SU-DHL-6 (cell line): ENCODE results near the gene FAM184B.

Experiments used
- H2AFZ ChIP-seq: fragments of 200-600 bp; sonication (generic); 2 replicates; pipeline ENCODE4 v1.6.1; 2014; ENCODE audit warnings: low read depth, mild to moderate bottlenecking, moderate library complexity, mixed read lengths, antibody characterized with exemption, low read length; ENCODE audit not compliant: severe bottlenecking
- H3F3A ChIP-seq: fragments of 200-600 bp; shearing (Covaris generic); 2 replicates; pipeline ENCODE4 v1.6.0; 2016; ENCODE audit warnings: antibody characterized with exemption, mild to moderate bottlenecking; ENCODE audit not compliant: insufficient read depth
- H3K27ac ChIP-seq: fragments of 200-600 bp; sonication (generic); 2 replicates; pipeline ENCODE4 v1.5.1; 2016; ENCODE audit warnings: low read depth, mild to moderate bottlenecking, low read length, moderate library complexity, mixed read lengths
- H3K27me3 ChIP-seq: fragments of 200-600 bp; sonication (generic), shearing (Covaris generic); 2 replicates; pipeline ENCODE4 v1.6.0; 2014; ENCODE audit warnings: mild to moderate bottlenecking, low read length
- H3K36me3 ChIP-seq: fragments of 200-600 bp; sonication (generic); 2 replicates; pipeline ENCODE4 v1.6.1; 2014; ENCODE audit warnings: mild to moderate bottlenecking, low read length, mixed read lengths
- H3K4me2 ChIP-seq: fragments of 300-600, 200-600 bp; shearing (Covaris generic), sonication (generic); 2 replicates; pipeline ENCODE4 v1.6.0; 2014; ENCODE audit warnings: low read length, low read depth, mild to moderate bottlenecking; ENCODE audit not compliant: poor library complexity, severe bottlenecking
- H3K4me3 ChIP-seq: fragments of 200-600 bp; sonication (generic); 2 replicates; pipeline ENCODE4 v1.5.1; 2014; ENCODE audit warnings: antibody characterized with exemption, low read length, mild to moderate bottlenecking, mixed read lengths; ENCODE audit not compliant: insufficient read depth, poor library complexity, severe bottlenecking
- H3K79me2 ChIP-seq: fragments of 200-600 bp; sonication (generic); 2 replicates; pipeline ENCODE4 v1.6.1; 2014; ENCODE audit warnings: mild to moderate bottlenecking, low read length, moderate library complexity; ENCODE audit not compliant: insufficient read depth
- H3K9ac ChIP-seq: fragments of 200-600 bp; sonication (generic); 2 replicates; pipeline ENCODE4 v1.7.0; 2014; ENCODE audit warnings: mild to moderate bottlenecking, low read length
- H3K9me2 ChIP-seq: fragments of 200-600 bp; sonication (generic); replicated peaks from 2 replicates; pipeline ENCODE4 v1.6.1; 2014; ENCODE audit warnings: low read length; ENCODE audit not compliant: insufficient read depth
- H3K9me3 ChIP-seq: fragments of 200-600 bp; sonication (generic); 2 replicates; pipeline ENCODE4 v1.6.1; 2014; ENCODE audit warnings: low read length, mixed read lengths; ENCODE audit not compliant: insufficient read depth
- H4K20me1 ChIP-seq: fragments of 200-600 bp; sonication (generic); 2 replicates; pipeline ENCODE4 v1.6.1; 2014; ENCODE audit warnings: low read depth, mild to moderate bottlenecking, antibody characterized with exemption, low read length, moderate library complexity, mixed read lengths
- CTCF ChIP-seq: fragments of 200-600 bp; sonication (generic); IDR thresholded peaks from one replicate; pipeline ENCODE4 v1.5.1; 2017; ENCODE audit warnings: antibody characterized with exemption, mild to moderate bottlenecking, low read length, moderate library complexity; ENCODE audit not compliant: insufficient read depth, poor library complexity, severe bottlenecking
- EZH2phosphoT487 ChIP-seq: fragments of 200-600 bp; sonication (generic), shearing (Covaris generic); conservative IDR thresholded peaks from 2 replicates; pipeline ENCODE4 v1.6.1; 2018; ENCODE audit warnings: mild to moderate bottlenecking, antibody characterized with exemption, low read length, moderate library complexity, mixed read lengths

The FAM184B gene

GRCh38 chr4:17707671-17708070 is 73.8 kb downstream of the FAM184B start:
- Histone ChIP-seq H3K36me3 (no peaks in the 10 kb centered on the region), H3K27me3 (no peaks in the 10 kb centered on the region), H3K9ac (no peak overlapping the region), H3K9me2 (no peaks in the 10 kb centered on the region), H3K79me2 (no peaks in the 10 kb centered on the region), H3K4me2 (no peak overlapping the region), H3K4me3 (no peak overlapping the region), H3F3A (no peaks in the 10 kb centered on the region), H4K20me1 (no peaks in the 10 kb centered on the region), H3K9me3 (no peaks in the 10 kb centered on the region), H3K27ac (no peak overlapping the region), H2AFZ (no peak overlapping the region)
- no peak for TF ChIP-seq CTCF
- TF ChIP-seq EZH2phosphoT487: no peak

- no peaks in the 10 kb centered on the region for H3K9me2 ChIP-seq
- no peak overlapping the region for H2AFZ ChIP-seq
Observed at GRCh38 chr4:17705107-17705506, 76.3 kb downstream of the FAM184B start.

GRCh38 chr4:17704020-17704650 is 77.3 kb downstream of the FAM184B start:
- Histone ChIP-seq H2AFZ (no peak overlapping the region), H3K27me3 (no peaks in the 10 kb centered on the region), H3K4me3 (no peak overlapping the region), H3K9ac (no peak overlapping the region), H3K36me3 (no peaks in the 10 kb centered on the region), H3F3A (no peaks in the 10 kb centered on the region), H3K9me2 (no peaks in the 10 kb centered on the region), H3K4me2 (no peak overlapping the region), H3K9me3 (no peaks in the 10 kb centered on the region), H3K27ac (no peak overlapping the region), H3K79me2 (no peaks in the 10 kb centered on the region), H4K20me1 (no peaks in the 10 kb centered on the region)
- TF ChIP-seq EZH2phosphoT487 (no peak), CTCF (no peak)

More at GRCh38 chr4:17705107-17705506, 76.3 kb downstream of the FAM184B start:
- H3K9ac ChIP-seq: no peak overlapping the region
- H3K9me3 ChIP-seq: no peaks in the 10 kb centered on the region
- no peaks in the 10 kb centered on the region for H3F3A ChIP-seq
- H3K27ac ChIP-seq: no peak overlapping the region
- no peaks in the 10 kb centered on the region for H3K79me2 ChIP-seq
- no peaks in the 10 kb centered on the region for H4K20me1 ChIP-seq
- no peaks in the 10 kb centered on the region for H3K36me3 ChIP-seq
- H3K4me3 ChIP-seq: no peak overlapping the region
- no peak for TF ChIP-seq EZH2phosphoT487
- TF ChIP-seq CTCF: no peak
- H3K27me3 ChIP-seq: no peaks in the 10 kb centered on the region
- no peak overlapping the region for H3K4me2 ChIP-seq
